GM12878 (cell line): Measurements from ENCODE around the gene MLXIPL. TPM values are rescaled to one million over a fixed set of nuclear protein-coding genes. Genes with fewer than 3 reads are reported as not detected.

ENCODE experiments used
- ATAC-seq: fragments of 200-7000 bp; cut with Tn5 transposase; 3 replicates; pipeline ENCODE4 v1.9.1; 2020; ENCODE audit warnings: mild to moderate bottlenecking, moderate library complexity
- BruUV-seq: library from RNA; stranded (reverse); fragments of 400-500 nt; replicated peaks from 2 replicates; lab custom pipeline; 2021; lab: Mats Ljungman, UMichigan
- CTCF ChIA-PET: fragments of 300-600 bp; sonication (Branson Sonifier 250); formaldehyde crosslinking; extraction: SDS; loops from one replicate; lab custom pipeline; 2021; ENCODE audit warnings: inconsistent platforms; lab: Yijun Ruan, JAX
- POLR2A ChIA-PET: fragments of 350-600 bp; formaldehyde crosslinking; extraction: SDS; loops from one replicate; lab custom pipeline; 2021; ENCODE audit warnings: inconsistent platforms; lab: Charles Lee
- RAD21 ChIA-PET: fragments of 300-600 bp; sonication (Branson Sonifier 250); formaldehyde crosslinking; loops from one replicate; lab custom pipeline; 2023; ENCODE audit warnings: antibody characterized with exemption; ENCODE audit not compliant: unreplicated experiment; lab: Charles Lee
- SMC1A ChIA-PET: fragments of 300-600 bp; sonication (Branson Sonifier 250); formaldehyde crosslinking; loops from one replicate; lab custom pipeline; 2023; ENCODE audit not compliant: unreplicated experiment, uncharacterized antibody; lab: Charles Lee
- DNase-seq: peaks from one replicate; pipeline ENCODE4 v3.0.0-alpha.2; 2011; ENCODE audit warnings: low read depth, low spot score
- FAIRE-seq: peaks from 3 replicates; lab custom pipeline; 2011; peaks lifted over from hg19 to GRCh38; lab: Jason Lieb, UNC
- H2AFZ ChIP-seq: 2 replicates; pipeline ENCODE4 v1.6.0; 2011; ENCODE audit warnings: low read depth, low read length, control low read depth; ENCODE audit not compliant: control insufficient read depth
- H3K27ac ChIP-seq: 2 replicates; pipeline ENCODE4 v1.5.1; 2011; ENCODE audit warnings: control low read depth; ENCODE audit not compliant: control insufficient read depth, insufficient read depth
- H3K27me3 ChIP-seq, 2 experiments: replicated peaks in 1 of 2; 2 replicates each; pipeline versions ENCODE4 v1.6.0 to v1.6.1; 2011; ENCODE audit warnings: low read length in 1 of 2; ENCODE audit not compliant: control insufficient read depth in 2 of 2, insufficient read depth in 2 of 2
- H3K36me3 ChIP-seq, 2 experiments: 2 replicates each; pipeline ENCODE4 v1.5.1; 2011; ENCODE audit warnings: low read length in 1 of 2; ENCODE audit not compliant: control insufficient read depth in 2 of 2, insufficient read depth in 2 of 2
- H3K4me1 ChIP-seq: 2 replicates; pipeline ENCODE4 v1.6.1; 2011; ENCODE audit warnings: mild to moderate bottlenecking, low read length, moderate library complexity, mixed read lengths; ENCODE audit not compliant: control insufficient read depth, insufficient read depth
- H3K4me2 ChIP-seq: 2 replicates; pipeline ENCODE4 v1.6.0; 2011; ENCODE audit warnings: control low read depth; ENCODE audit not compliant: control insufficient read depth, insufficient read depth
- H3K4me3 ChIP-seq: fragments of 200-600 bp; sonication (generic); 2 replicates; pipeline ENCODE4 v1.5.1; 2016
- H3K79me2 ChIP-seq: 2 replicates; pipeline ENCODE4 v1.6.0; 2011; ENCODE audit warnings: low read length; ENCODE audit not compliant: control insufficient read depth, insufficient read depth
- H3K9ac ChIP-seq: 2 replicates; pipeline ENCODE4 v1.8.0; 2011; ENCODE audit warnings: low read length, control low read depth, mixed read lengths; ENCODE audit not compliant: control insufficient read depth, insufficient read depth
- H3K9me3 ChIP-seq: replicated peaks from 3 replicates; pipeline ENCODE4 v1.5.1; 2011; ENCODE audit warnings: mild to moderate bottlenecking, low read length; ENCODE audit not compliant: control insufficient read depth, insufficient read depth
- H4K20me1 ChIP-seq: 2 replicates; pipeline ENCODE4 v1.6.0; 2011; ENCODE audit not compliant: control insufficient read depth, insufficient read depth
- CBX3 ChIP-seq: fragments of 200-600 bp; sonication (generic); IDR thresholded peaks from 2 replicates; pipeline ENCODE4 v1.6.1; 2016; ENCODE audit warnings: low read depth, borderline replicate concordance
- FOXK2 ChIP-seq: fragments of 450-650 bp; IDR thresholded peaks from 2 replicates; pipeline ENCODE4 v1.6.1; 2017; ENCODE audit warnings: mild to moderate bottlenecking, moderate library complexity
- FOXM1 ChIP-seq: IDR thresholded peaks from 2 replicates; pipeline ENCODE4 v1.6.1; 2012; ENCODE audit warnings: low read depth, mild to moderate bottlenecking, inconsistent platforms, low read length, moderate library complexity
- IKZF2 ChIP-seq, 2 experiments: fragments of 450-650 bp; IDR thresholded peaks; 2 replicates each; pipeline ENCODE4 v1.6.1; 2017; ENCODE audit warnings: mild to moderate bottlenecking in 2 of 2, moderate library complexity in 2 of 2
- MEF2A ChIP-seq: IDR thresholded peaks from 2 replicates; pipeline ENCODE4 v1.6.1; 2011; ENCODE audit warnings: low read depth, mild to moderate bottlenecking, low read length, moderate library complexity; ENCODE audit not compliant: insufficient read depth
- NKRF ChIP-seq: fragments of 450-650 bp; conservative IDR thresholded peaks from 2 replicates; pipeline ENCODE4 v1.6.1; 2017; ENCODE audit warnings: mild to moderate bottlenecking, moderate library complexity
- PAX5 ChIP-seq: IDR thresholded peaks from 2 replicates; pipeline ENCODE4 v1.6.1; 2011; ENCODE audit warnings: low read depth, low read length, borderline replicate concordance
- PRDM15 ChIP-seq: fragments of 450-650 bp; formaldehyde crosslinking; IDR thresholded peaks from 2 replicates; pipeline ENCODE4 v1.4.0; 2020; ENCODE audit warnings: mild to moderate bottlenecking, moderate library complexity
- SREBF1 ChIP-seq: IDR thresholded peaks from 2 replicates; pipeline ENCODE4 v1.6.1; 2012; ENCODE audit warnings: mild to moderate bottlenecking, low read length
- SREBF2 ChIP-seq: IDR thresholded peaks from 2 replicates; pipeline ENCODE4 v1.6.1; 2012; ENCODE audit warnings: mild to moderate bottlenecking, low read length
- STAT1 ChIP-seq: fragments of 450-650 bp; conservative IDR thresholded peaks from 2 replicates; pipeline ENCODE4 v1.6.1; 2014; ENCODE audit warnings: antibody characterized with exemption, mild to moderate bottlenecking
- SUZ12 ChIP-seq: fragments of 200-600 bp; sonication (generic); IDR thresholded peaks from one replicate; pipeline ENCODE4 v1.6.1; 2018; ENCODE audit warnings: antibody characterized with exemption, mild to moderate bottlenecking; ENCODE audit not compliant: unreplicated experiment
- WGBS: methylation state at CpG from one replicate; pipeline ENCODE4 v1.1.6; 2016; ENCODE audit warnings: low lambda C conversion rate; ENCODE audit not compliant: insufficient replicate concordance, insufficient coverage; ENCODE audit errors: missing lambda C conversion rate; 5-methylcytosine and 5-hydroxymethylcytosine counted together
- in situ Hi-C: fragments of 300-500 bp; cut with MboI; formaldehyde crosslinking; loops from 9 replicates; pipeline ENCODE4 v1.14.3; 2018; ENCODE audit warnings: mixed read lengths
- intact Hi-C: fragments of 100-400 bp; cut with micrococcal nuclease; formaldehyde crosslinking; loops from one replicate; pipeline ENCODE4 v1.14.2; 2022; ENCODE audit not compliant: unreplicated experiment
- polyA plus RNA-seq, 11 experiments: library from polyadenylated mRNA; depleted of rRNA in 4 of 11; unstranded in 6 of 11; stranded (reverse) in 5 of 11; fragments of >200 nt; fragmentation: Nextera tagmentation in 4 of 11; fragmentation: Illumina TruSeq in 1 of 11; extraction: Ambion mirVana in 4 of 11; extraction: Trizol in 1 of 11; gene quantifications; 1 replicate in 1 of 11; 2 replicates in 10 of 11; pipeline versions ENCODE4 v1.2.1 to v1.2.3, GENCODE V29; 2011 to 2016; ENCODE audit warnings: inconsistent platforms in 2 of 11, missing spikeins in 2 of 11, low read depth in 1 of 11
- total RNA-seq, 4 experiments: library from RNA; depleted of rRNA in 3 of 4; stranded (reverse); fragments of >200 nt in 3 of 4; fragmentation: Illumina TruSeq in 1 of 4; extraction: Trizol in 1 of 4; gene quantifications; 2 replicates each; pipeline versions ENCODE4 v1.2.1 to v1.2.3, GENCODE V29; 2013 to 2021
- TF ChIP-seq, protein P1 (sequence below): IDR thresholded peaks from 2 replicates; pipeline ENCODE4 v1.6.1; 2012; ENCODE audit warnings: low read depth, low read length, improper control_type of control experiment

MLXIPL gene
- total and polyA plus RNA-seq, 10 of the 15 experiments (the other 5 are each of a cell fraction or from before 2014, with no cell fraction given): 0.21 TPM; not detected in 9

DNA sequence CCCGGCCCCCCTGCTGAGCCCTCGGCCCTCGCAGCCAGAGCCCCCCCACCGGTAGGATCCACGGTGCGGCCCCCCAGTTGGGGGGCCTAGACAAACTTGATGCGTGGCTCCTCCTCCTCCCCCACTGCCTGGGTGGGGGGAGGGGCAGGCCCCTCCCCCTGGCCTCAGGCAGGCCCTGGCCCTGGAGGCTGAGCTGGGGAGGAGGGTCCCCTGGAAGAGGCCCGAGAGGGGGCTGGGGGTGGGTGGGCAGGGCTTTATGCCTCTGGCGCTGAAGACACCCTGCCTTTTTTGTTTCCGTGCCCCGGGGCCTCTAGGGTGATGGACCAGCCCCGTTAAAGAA lies 47.0 kb upstream of the MLXIPL start:
- in situ Hi-C loops (no loop called here), intact Hi-C loops (no loop called here)
- RAD21 ChIA-PET: no interaction called here
- no peak for TF ChIP-seq MEF2A
- Histone ChIP-seq H3K4me3 (no peak overlapping the region), H3K9ac (no peak overlapping the region), H3K4me1 (no peaks in the 10 kb centered on the region), H3K4me2 (no peak overlapping the region), H3K9me3 (no peaks in the 10 kb centered on the region), H3K27ac (no peak overlapping the region), H3K27me3 (no peaks in the 10 kb centered on the region; a peak in 1 of 4 replicates), H3K79me2 (no peaks in the 10 kb centered on the region), H2AFZ (no peak overlapping the region), H4K20me1 (no peaks in the 10 kb centered on the region), H3K36me3 (no peaks in the 10 kb centered on the region)
- DNase-seq (no peak), FAIRE-seq (no peak), ATAC-seq (no peak)
- SMC1A ChIA-PET: no interaction called here
- POLR2A ChIA-PET: no interaction called here
- BruUV-seq: no TSS peak
- CTCF ChIA-PET: no interaction called here
- WGBS: 71% methylated on average over 7 of the region's 12 CpGs

GRCh38 chr7:73669858-73670385 lies 45.6 kb upstream of the MLXIPL start:
- H4K20me1 ChIP-seq: no peaks in the 10 kb centered on the region
- CTCF ChIA-PET: interaction anchor here (0.9 kb wide), 1 partner anchor 33 kb away, joined by 3 read pairs; no protein-coding TSS in a partner anchor
- SMC1A ChIA-PET: no interaction called here
- in situ Hi-C loops: no loop called here
- no peak for ATAC-seq
- RAD21 ChIA-PET: no interaction called here
- 46% methylated on average over 12 of the region's 12 CpGs for WGBS
- no peaks in the 10 kb centered on the region for H3K9me3 ChIP-seq
- H3K9ac ChIP-seq: no peak overlapping the region
- no peak for FAIRE-seq
- H2AFZ ChIP-seq: no peak overlapping the region
- H3K36me3 ChIP-seq: no peaks in the 10 kb centered on the region
- H3K27ac ChIP-seq: no peak overlapping the region
- POLR2A ChIA-PET: no interaction called here
- DNase-seq: no peak
- H3K27me3 ChIP-seq: peaks cover 0 to 6% of the 10 kb centered on the region in 2 experiments; a peak in 2 of 4 replicates
- intact Hi-C loops: loop anchor here (5.0 kb wide), 3 partner anchors 43 to 58 kb away; no protein-coding TSS in a partner anchor
- no peaks in the 10 kb centered on the region for H3K79me2 ChIP-seq
- H3K4me1 ChIP-seq: no peaks in the 10 kb centered on the region
- no peak overlapping the region for H3K4me3 ChIP-seq
- BruUV-seq: no TSS peak
- no peak overlapping the region for H3K4me2 ChIP-seq
- TF ChIP-seq PAX5 (no peak), NKRF (no peak), FOXM1 (no peak), SREBF2 (no peak), SUZ12 (no peak), SREBF1 (no peak), CBX3 (no peak), IKZF2 (IDR thresholded peaks at IDR 0.05) (no peak), FOXK2 (no peak), PRDM15 (CRISPR knock-in tag) (no peak), STAT1 (no peak)
- TF ChIP-seq, protein P1, sequence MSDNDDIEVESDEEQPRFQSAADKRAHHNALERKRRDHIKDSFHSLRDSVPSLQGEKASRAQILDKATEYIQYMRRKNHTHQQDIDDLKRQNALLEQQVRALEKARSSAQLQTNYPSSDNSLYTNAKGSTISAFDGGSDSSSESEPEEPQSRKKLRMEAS: no peak
